ENCODE data around the gene RAPGEF4. TPM values are rescaled to one million over a fixed set of nuclear protein-coding genes. Genes with fewer than 3 reads are reported as not detected.

The RAPGEF4 gene
- total and polyA plus RNA-seq, 2 of the 4 experiments (the other 2 are of a cell fraction), result 1.7 to 3.2 TPM

DNA sequence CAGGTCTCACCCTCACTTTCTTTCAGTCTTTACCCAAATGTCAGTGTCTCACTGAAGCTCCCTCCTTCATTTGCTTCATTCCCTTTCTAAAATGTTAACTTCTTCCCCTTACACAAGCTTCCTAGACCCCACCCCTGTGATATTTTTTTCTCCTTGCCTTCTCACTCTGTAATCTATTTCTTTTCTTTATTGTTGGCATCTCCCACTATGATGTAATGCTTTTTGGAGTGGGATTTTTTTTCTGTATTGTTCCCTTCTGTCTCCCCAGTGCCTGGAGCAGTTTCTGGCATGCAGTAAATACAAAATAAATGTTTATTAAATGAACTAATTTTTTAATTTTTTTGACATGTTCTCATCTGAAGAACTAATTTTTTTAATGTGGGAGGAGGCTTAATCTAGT, 284.1 kb downstream of the RAPGEF4 start:
- H3K4me1 ChIP-seq (ENCODE audit: control insufficient read depth, insufficient read depth, low read length), result no peaks in the 10 kb centered on the region
- H3K4me2 ChIP-seq (ENCODE audit: low read depth, low read length), result no peak overlapping the region
- no peak overlapping the region for H3K23ac ChIP-seq (ENCODE audit: low read depth, low read length)
- H2BK15ac ChIP-seq (ENCODE audit: low read depth, low read length), result no peak overlapping the region
- no peaks in the 10 kb centered on the region for H3K9me3 ChIP-seq (ENCODE audit: control insufficient read depth, insufficient read depth, low read length)
- H3K4me3 ChIP-seq (ENCODE audit: insufficient read depth, low read depth, low read length), result no peak overlapping the region
- H3K36me3 ChIP-seq (ENCODE audit: control insufficient read depth, insufficient read depth, low read length), result no peaks in the 10 kb centered on the region; the same call in 1 of the 2 replicates
- no peak overlapping the region for H3K4ac ChIP-seq (ENCODE audit: low read depth, low read length)
- no peak overlapping the region for H4K91ac ChIP-seq (ENCODE audit: insufficient read depth, low read depth, low read length)
- H3K9me1 ChIP-seq (ENCODE audit: insufficient read depth, low read length), result no peaks in the 10 kb centered on the region; the same call in 1 of the 2 replicates
- no peak overlapping the region for H2BK20ac ChIP-seq (ENCODE audit: low read depth, low read length)
- H3K27me3 ChIP-seq (ENCODE audit: control insufficient read depth, insufficient read depth, low read length), result no peaks in the 10 kb centered on the region
- H2BK120ac ChIP-seq (ENCODE audit: low read depth, low read length), result no peak overlapping the region
- intact Hi-C loops (cut with micrococcal nuclease), result loop anchor here (5.0 kb wide), 1 partner anchor 87 kb away; no protein-coding TSS in a partner anchor
- no peak overlapping the region for H2AK9ac ChIP-seq (replicated peaks; ENCODE audit: low read depth, low read length, poor library complexity)
- no peak overlapping the region for H2BK5ac ChIP-seq (ENCODE audit: low read depth, low read length, poor library complexity, severe bottlenecking)
- in situ Hi-C loops (cut with MboI; ENCODE audit: low sequenced_read_pairs), result loop anchor here (5.0 kb wide), 1 partner anchor 207 kb away; no protein-coding TSS in a partner anchor
- H3K18ac ChIP-seq (ENCODE audit: low read depth, low read length), result no peak overlapping the region
- H3K9ac ChIP-seq (ENCODE audit: low read depth, low read length), result no peak overlapping the region
- H3K14ac ChIP-seq (replicated peaks; ENCODE audit: low read depth, low read length), result no peak overlapping the region
- no peak overlapping the region for H2AFZ ChIP-seq (replicated peaks; ENCODE audit: low read length, poor library complexity)
- no TSS peak for BruUV-seq (replicated peaks)
- TF ChIP-seq MAZ (IDR thresholded peaks at IDR 0.05; ENCODE audit: borderline replicate concordance, low read depth, low read length) (no peak), NFE2L2 (IDR thresholded peaks at IDR 0.05; ENCODE audit: low read depth, low read length) (no peak), FOS (IDR thresholded peaks at IDR 0.05; ENCODE audit: low read depth, low read length) (no peak), SMC3 (IDR thresholded peaks at IDR 0.05; ENCODE audit: low read depth, low read length) (no peak), BHLHE40 (IDR thresholded peaks at IDR 0.05; ENCODE audit: low read depth, low read length) (no peak), MXI1 (IDR thresholded peaks at IDR 0.05; ENCODE audit: borderline replicate concordance, low read depth, low read length) (no peak), MAFK (IDR thresholded peaks at IDR 0.05; ENCODE audit: low read depth, low read length) (no peak), POLR2A (IDR thresholded peaks at IDR 0.05; ENCODE audit: low read depth, low read length) (no peak)
- TF ChIP-seq, protein P1, sequence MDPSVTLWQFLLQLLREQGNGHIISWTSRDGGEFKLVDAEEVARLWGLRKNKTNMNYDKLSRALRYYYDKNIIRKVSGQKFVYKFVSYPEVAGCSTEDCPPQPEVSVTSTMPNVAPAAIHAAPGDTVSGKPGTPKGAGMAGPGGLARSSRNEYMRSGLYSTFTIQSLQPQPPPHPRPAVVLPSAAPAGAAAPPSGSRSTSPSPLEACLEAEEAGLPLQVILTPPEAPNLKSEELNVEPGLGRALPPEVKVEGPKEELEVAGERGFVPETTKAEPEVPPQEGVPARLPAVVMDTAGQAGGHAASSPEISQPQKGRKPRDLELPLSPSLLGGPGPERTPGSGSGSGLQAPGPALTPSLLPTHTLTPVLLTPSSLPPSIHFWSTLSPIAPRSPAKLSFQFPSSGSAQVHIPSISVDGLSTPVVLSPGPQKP (IDR thresholded peaks at IDR 0.05; ENCODE audit: borderline replicate concordance, low read depth, low read length), result no peak
- TF ChIP-seq, protein P2, sequence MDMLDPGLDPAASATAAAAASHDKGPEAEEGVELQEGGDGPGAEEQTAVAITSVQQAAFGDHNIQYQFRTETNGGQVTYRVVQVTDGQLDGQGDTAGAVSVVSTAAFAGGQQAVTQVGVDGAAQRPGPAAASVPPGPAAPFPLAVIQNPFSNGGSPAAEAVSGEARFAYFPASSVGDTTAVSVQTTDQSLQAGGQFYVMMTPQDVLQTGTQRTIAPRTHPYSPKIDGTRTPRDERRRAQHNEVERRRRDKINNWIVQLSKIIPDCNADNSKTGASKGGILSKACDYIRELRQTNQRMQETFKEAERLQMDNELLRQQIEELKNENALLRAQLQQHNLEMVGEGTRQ (IDR thresholded peaks at IDR 0.05; ENCODE audit: low read depth, low read length), result no peak
- TF ChIP-seq, protein P3, sequence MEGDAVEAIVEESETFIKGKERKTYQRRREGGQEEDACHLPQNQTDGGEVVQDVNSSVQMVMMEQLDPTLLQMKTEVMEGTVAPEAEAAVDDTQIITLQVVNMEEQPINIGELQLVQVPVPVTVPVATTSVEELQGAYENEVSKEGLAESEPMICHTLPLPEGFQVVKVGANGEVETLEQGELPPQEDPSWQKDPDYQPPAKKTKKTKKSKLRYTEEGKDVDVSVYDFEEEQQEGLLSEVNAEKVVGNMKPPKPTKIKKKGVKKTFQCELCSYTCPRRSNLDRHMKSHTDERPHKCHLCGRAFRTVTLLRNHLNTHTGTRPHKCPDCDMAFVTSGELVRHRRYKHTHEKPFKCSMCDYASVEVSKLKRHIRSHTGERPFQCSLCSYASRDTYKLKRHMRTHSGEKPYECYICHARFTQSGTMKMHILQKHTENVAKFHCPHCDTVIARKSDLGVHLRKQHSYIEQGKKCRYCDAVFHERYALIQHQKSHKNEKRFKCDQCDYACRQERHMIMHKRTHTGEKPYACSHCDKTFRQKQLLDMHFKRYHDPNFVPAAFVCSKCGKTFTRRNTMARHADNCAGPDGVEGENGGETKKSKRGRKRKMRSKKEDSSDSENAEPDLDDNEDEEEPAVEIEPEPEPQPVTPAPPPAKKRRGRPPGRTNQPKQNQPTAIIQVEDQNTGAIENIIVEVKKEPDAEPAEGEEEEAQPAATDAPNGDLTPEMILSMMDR (conservative IDR thresholded peaks at IDR 0.05; ENCODE audit: low read depth, low read length), result no peak
- dilution Hi-C loops (cut with HindIII; ENCODE audit: low sequenced_read_pairs, unreplicated experiment), result no loop called here
- H4K8ac ChIP-seq (ENCODE audit: low read depth in 2 of 2, low read length in 2 of 2), result no peak overlapping the region
- H2AK5ac ChIP-seq (ENCODE audit: low read depth, low read length), result no peak overlapping the region
- no peak overlapping the region for H4K5ac ChIP-seq (ENCODE audit: low read depth, low read length)
- POLR2A ChIA-PET (ENCODE audit: unreplicated experiment), result no interaction called here
- DNase-seq, result no peak
- no peak overlapping the region for H3K27ac ChIP-seq (ENCODE audit: insufficient read depth, low read length)
- H3K56ac ChIP-seq (ENCODE audit: extremely low read depth, insufficient read depth, low read length), result no peak overlapping the region
- H4K20me1 ChIP-seq (ENCODE audit: insufficient read depth, low read length), result no peaks in the 10 kb centered on the region
- CTCF ChIA-PET, result interaction anchor here (1.2 kb wide), 1 partner anchor 8 kb away, joined by 5 read pairs; no protein-coding TSS in a partner anchor
- no peaks in the 10 kb centered on the region for H3K79me1 ChIP-seq (ENCODE audit: low read depth in 1 of 2, low read length in 2 of 2)
- no peak for ATAC-seq (ENCODE audit: low read depth)

Data from IMR-90 (cell line).